Nephron progenitor cell (in vitro differentiated cells): ENCODE data around the gene ENOX1.

Source experiments
- DNase-seq: peaks from one replicate; pipeline ENCODE4 v3.0.0; 2021
- H3K27ac Mint-ChIP-seq: 2 replicates; pipeline ENCODE4 v1.8.0; 2021; ENCODE audit warnings: mild to moderate bottlenecking, moderate library complexity, mixed read lengths
- H3K27me3 Mint-ChIP-seq: 2 replicates; pipeline ENCODE4 v1.8.0; 2021; ENCODE audit warnings: mild to moderate bottlenecking, low read depth, mixed read lengths; ENCODE audit not compliant: poor library complexity
- H3K36me3 Mint-ChIP-seq: 2 replicates; pipeline ENCODE4 v1.8.0; 2021; ENCODE audit warnings: low read depth, mixed read lengths
- H3K4me1 Mint-ChIP-seq: 2 replicates; pipeline ENCODE4 v1.8.0; 2021; ENCODE audit warnings: mixed read lengths
- H3K4me3 Mint-ChIP-seq: 2 replicates; pipeline ENCODE4 v1.8.0; 2021; ENCODE audit warnings: mild to moderate bottlenecking, moderate library complexity, mixed read lengths
- H3K9me3 Mint-ChIP-seq: 2 replicates; pipeline ENCODE4 v1.8.0; 2021; ENCODE audit warnings: mild to moderate bottlenecking, moderate library complexity, mixed read lengths
- CTCF ChIP-seq: fragments of 200-600 bp; sonication (generic); IDR thresholded peaks from 2 replicates; pipeline ENCODE4 v1.5.0; 2021; ENCODE audit warnings: antibody characterized with exemption

Gene ENOX1

DNA sequence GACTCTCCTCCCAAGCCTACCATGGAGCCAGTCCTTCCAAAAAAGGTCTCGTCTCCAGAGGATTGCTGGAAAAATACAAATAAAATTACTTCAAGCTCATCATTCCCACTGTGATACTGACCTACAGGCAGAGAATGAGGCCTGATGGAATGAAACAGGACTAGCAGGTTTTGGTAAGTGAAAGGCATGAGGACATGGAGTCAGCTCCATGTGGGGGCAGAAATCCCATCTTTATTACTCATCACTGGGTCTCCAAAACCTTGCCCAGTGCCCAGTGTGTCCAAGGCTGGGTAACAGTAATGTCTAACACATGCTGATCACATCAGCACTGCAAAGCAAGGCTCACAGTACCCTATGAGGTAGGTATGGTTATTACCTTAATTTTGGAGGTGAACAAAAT, 528.0 kb downstream of the ENOX1 start:
- H3K4me3 Mint-ChIP-seq = no peak overlapping the region
- peaks cover 3% of the 10 kb centered on the region for H3K27me3 Mint-ChIP-seq
- peaks cover 5% of the 10 kb centered on the region for H3K4me1 Mint-ChIP-seq
- no peaks in the 10 kb centered on the region for H3K36me3 Mint-ChIP-seq
- TF ChIP-seq CTCF = no peak
- DNase-seq = no peak
- peaks cover 3% of the 10 kb centered on the region for H3K9me3 Mint-ChIP-seq
- no peak overlapping the region for H3K27ac Mint-ChIP-seq

DNA sequence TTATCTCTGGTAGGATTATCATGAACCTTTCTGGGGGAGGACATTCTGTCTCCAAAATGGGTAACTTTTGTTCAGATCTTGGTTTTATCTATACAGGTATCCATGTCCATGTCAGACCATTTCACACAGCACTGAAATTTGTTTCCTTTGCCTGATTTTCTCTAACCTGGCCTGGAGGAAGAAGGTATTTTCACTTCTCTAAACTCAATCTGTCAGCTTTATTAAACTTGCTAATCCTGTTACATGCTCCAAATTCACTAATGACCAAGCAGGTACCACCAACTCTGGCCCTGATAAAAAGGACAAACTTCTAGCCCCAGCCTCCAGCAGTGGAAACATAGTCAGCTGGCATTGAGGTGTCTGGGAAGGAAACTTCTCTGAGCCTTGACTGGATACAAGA, 529.0 kb downstream of the ENOX1 start:
- Mint-ChIP-seq H3K36me3 (no peaks in the 10 kb centered on the region), H3K9me3 (peaks cover 3% of the 10 kb centered on the region), H3K4me1 (peaks cover 5% of the 10 kb centered on the region), H3K27ac (no peak overlapping the region), H3K27me3 (peaks cover 3% of the 10 kb centered on the region), H3K4me3 (no peak overlapping the region)
- no peak for TF ChIP-seq CTCF
- no peak for DNase-seq

GRCh38 chr13:43251961-43252360, 534.8 kb downstream of the ENOX1 start:
- no peak overlapping the region for H3K27ac Mint-ChIP-seq
- H3K9me3 Mint-ChIP-seq = no peaks in the 10 kb centered on the region
- no peaks in the 10 kb centered on the region for H3K4me1 Mint-ChIP-seq
- no peaks in the 10 kb centered on the region for H3K36me3 Mint-ChIP-seq
- no peak for TF ChIP-seq CTCF
- H3K27me3 Mint-ChIP-seq = no peaks in the 10 kb centered on the region
- H3K4me3 Mint-ChIP-seq = no peak overlapping the region
- no peak for DNase-seq

- H3K4me1 Mint-ChIP-seq = peaks cover 20% of the 10 kb centered on the region
- no peaks in the 10 kb centered on the region for H3K27me3 Mint-ChIP-seq
- H3K9me3 Mint-ChIP-seq = no peaks in the 10 kb centered on the region
- no peak overlapping the region for H3K27ac Mint-ChIP-seq
- no peak for DNase-seq
- no peaks in the 10 kb centered on the region for H3K36me3 Mint-ChIP-seq
- TF ChIP-seq CTCF = no peak
- no peak overlapping the region for H3K4me3 Mint-ChIP-seq
These were observed 540.4 kb downstream of the ENOX1 start for GRCh38 chr13:43246382-43246781.

GRCh38 chr13:43245374-43245964, 541.3 kb downstream of the ENOX1 start:
- no peak for TF ChIP-seq CTCF
- Mint-ChIP-seq H3K4me1 (peaks cover 24% of the 10 kb centered on the region), H3K9me3 (no peaks in the 10 kb centered on the region), H3K36me3 (no peaks in the 10 kb centered on the region), H3K27me3 (no peaks in the 10 kb centered on the region), H3K27ac (no peak overlapping the region), H3K4me3 (no peak overlapping the region)
- DNase-seq = no peak

GRCh38 chr13:43244481-43244880, 542.3 kb downstream of the ENOX1 start:
- H3K9me3 Mint-ChIP-seq = no peaks in the 10 kb centered on the region
- no peak for TF ChIP-seq CTCF
- H3K4me3 Mint-ChIP-seq = no peak overlapping the region
- H3K36me3 Mint-ChIP-seq = no peaks in the 10 kb centered on the region
- no peaks in the 10 kb centered on the region for H3K27me3 Mint-ChIP-seq
- no peak for DNase-seq
- peaks cover 24% of the 10 kb centered on the region for H3K4me1 Mint-ChIP-seq
- no peak overlapping the region for H3K27ac Mint-ChIP-seq
